Measurements from ENCODE around the gene NUP35. TPM values are rescaled to one million over a fixed set of nuclear protein-coding genes. Genes with fewer than 3 reads are reported as not detected.

NUP35 gene
- total RNA-seq, 1 experiment from 2014 or later: 25.7 TPM

DNA sequence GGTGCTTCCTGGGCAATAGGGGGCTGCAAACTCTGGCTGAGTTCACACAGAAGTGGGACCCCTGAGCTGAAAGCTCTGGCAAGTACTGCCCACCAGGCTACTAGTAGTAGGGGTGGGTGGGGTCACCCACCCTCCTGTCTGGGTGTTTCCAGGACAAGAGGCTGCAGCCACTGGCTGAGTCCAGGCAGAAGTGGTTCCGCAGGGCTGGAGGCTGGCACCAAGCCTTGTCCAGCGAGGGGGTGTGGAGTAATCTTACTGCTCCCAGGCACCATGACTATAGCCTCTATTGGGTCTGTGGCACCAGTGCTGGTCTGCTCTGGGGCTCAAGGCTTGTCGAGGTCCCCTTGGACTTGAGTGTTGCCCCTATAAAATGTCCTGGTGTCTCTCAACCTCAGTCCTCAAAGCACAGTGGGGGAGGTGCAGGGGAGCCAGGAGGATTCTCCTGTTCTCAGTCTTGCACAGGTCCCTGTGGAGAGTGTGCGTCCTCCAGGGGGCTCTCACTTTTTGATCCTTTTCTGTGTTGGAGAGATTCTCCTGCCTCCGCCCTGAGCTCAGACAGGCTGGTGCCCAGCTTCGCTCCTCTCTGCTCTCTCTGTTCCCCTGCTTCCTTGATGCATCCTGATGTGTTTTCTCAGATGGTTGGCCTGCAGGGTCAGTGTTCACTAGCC lies 48.1 kb downstream of the NUP35 start:
- Histone ChIP-seq H3K9me3 (peaks cover 5% of the 10 kb centered on the region), H3K27me3 (no peaks in the 10 kb centered on the region), H3K36me3 (peaks cover 14% of the 10 kb centered on the region), H3K4me3 (no peak overlapping the region)
- no peak for DNase-seq

DNA sequence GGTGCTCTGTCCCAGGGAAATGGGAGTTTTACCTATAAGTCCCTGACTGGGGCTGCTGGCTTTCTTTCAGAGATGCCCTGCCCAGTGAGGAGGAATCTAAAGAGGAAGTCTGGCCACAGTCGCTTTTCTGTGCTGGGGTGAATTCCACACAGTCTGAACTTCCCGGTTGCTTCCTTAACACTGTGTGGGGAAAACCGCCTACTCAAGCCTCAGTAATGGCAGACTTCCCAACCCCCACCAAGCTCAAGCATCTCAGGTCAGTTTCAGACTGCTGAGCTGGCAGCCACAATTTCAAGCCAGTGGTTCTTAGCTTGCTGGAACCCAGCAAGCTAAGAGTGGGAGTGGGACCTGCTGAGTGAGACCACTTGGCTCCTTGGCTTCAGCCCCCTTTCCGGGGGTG lies 54.9 kb downstream of the NUP35 start:
- Histone ChIP-seq H3K9me3 (peaks cover 12% of the 10 kb centered on the region), H3K4me3 (no peak overlapping the region), H3K27me3 (no peaks in the 10 kb centered on the region), H3K36me3 (peaks cover 42% of the 10 kb centered on the region)
- no peak for DNase-seq

GRCh38 chr2:183185534-183185933 lies 61.3 kb downstream of the NUP35 start:
- Histone ChIP-seq H3K27me3 (no peaks in the 10 kb centered on the region), H3K4me3 (no peak overlapping the region), H3K9me3 (peaks cover 8% of the 10 kb centered on the region; the same call in 1 of the 2 replicates), H3K36me3 (peaks cover 38% of the 10 kb centered on the region)
- DNase-seq: no peak

DNA sequence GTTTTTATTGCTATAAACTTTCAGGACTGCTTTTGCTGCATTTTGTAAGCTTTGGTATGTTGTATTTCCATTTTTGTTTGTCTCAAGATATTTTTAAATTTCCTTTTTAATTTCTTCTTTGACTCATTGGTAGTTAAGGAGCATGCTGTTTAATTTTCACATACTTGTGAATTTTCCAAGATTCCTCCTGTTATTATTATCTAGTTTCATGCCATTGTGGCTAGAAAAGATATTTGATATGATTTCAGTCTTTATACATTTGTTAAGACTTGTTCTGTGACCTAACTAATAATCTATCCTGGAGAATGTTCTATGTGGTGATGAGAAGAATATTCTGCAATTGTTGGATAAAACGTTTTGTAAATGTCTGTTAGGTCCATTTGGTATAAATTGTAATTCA lies 62.1 kb downstream of the NUP35 start:
- Histone ChIP-seq H3K27me3 (no peaks in the 10 kb centered on the region), H3K36me3 (peaks cover 39% of the 10 kb centered on the region), H3K4me3 (no peak overlapping the region), H3K9me3 (peaks cover 8% of the 10 kb centered on the region; the same call in 1 of the 2 replicates)
- no peak for DNase-seq

- peaks cover 8% of the 10 kb centered on the region; the same call in 1 of the 2 replicates for H3K9me3 ChIP-seq
- no peaks in the 10 kb centered on the region for H3K27me3 ChIP-seq
- peaks cover 38% of the 10 kb centered on the region for H3K36me3 ChIP-seq
- no peak for DNase-seq
- no peak overlapping the region for H3K4me3 ChIP-seq
Observed at GRCh38 chr2:183186766-183187165, 62.5 kb downstream of the NUP35 start.

DNA sequence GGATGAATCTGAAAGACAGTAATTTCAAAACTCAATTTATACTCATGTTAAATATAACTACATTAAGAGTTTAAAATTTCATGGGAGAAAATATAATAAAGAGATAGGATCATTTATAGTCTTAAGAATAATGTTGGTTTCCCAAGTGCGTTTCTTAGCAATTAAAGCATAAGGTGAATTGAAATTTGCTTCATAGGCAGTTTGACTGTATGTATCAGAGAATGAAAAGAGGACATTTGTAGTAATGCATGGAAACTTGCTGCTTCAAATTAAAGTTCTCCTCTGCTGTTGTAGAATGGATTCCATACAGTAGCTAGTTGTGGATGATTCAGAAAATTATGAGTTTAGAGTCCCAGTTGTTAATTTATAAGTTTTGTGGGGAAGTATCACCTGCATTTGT lies 68.1 kb downstream of the NUP35 start:
- no peaks in the 10 kb centered on the region for H3K9me3 ChIP-seq
- DNase-seq: no peak

DNA sequence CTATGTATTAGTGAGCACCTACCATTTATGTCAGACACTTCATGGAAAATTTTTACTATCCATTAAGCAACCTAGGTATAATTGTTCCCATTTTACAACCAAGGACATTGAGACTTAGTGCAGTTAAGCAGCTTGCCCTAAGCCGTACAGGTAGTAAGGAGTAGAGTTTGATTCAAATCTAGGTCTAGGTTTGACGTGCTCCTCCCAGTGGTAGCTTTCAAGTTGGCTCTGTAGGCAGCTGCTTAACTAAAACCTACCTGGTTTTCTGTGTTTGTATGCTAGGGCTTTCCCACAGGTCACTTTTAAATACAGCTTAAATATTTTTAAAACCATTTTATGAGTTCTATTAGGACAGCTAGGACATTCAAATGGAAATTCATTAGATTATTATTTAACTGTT lies 69.7 kb downstream of the NUP35 start:
- H3K36me3 ChIP-seq: peaks cover 23% of the 10 kb centered on the region
- no peak for DNase-seq
- H3K4me3 ChIP-seq: no peak overlapping the region
- no peaks in the 10 kb centered on the region for H3K9me3 ChIP-seq
- no peaks in the 10 kb centered on the region for H3K27me3 ChIP-seq

More for the DNA sequence above, 68.1 kb downstream of the NUP35 start:
- Histone ChIP-seq H3K36me3 (peaks cover 20% of the 10 kb centered on the region), H3K4me3 (no peak overlapping the region), H3K27me3 (no peaks in the 10 kb centered on the region)

- no peak for DNase-seq
- Histone ChIP-seq H3K9me3 (no peaks in the 10 kb centered on the region), H3K27me3 (no peaks in the 10 kb centered on the region), H3K36me3 (peaks cover 22% of the 10 kb centered on the region), H3K4me3 (no peak overlapping the region)
Observed at GRCh38 chr2:183195397-183195796, 71.2 kb downstream of the NUP35 start.

DNA sequence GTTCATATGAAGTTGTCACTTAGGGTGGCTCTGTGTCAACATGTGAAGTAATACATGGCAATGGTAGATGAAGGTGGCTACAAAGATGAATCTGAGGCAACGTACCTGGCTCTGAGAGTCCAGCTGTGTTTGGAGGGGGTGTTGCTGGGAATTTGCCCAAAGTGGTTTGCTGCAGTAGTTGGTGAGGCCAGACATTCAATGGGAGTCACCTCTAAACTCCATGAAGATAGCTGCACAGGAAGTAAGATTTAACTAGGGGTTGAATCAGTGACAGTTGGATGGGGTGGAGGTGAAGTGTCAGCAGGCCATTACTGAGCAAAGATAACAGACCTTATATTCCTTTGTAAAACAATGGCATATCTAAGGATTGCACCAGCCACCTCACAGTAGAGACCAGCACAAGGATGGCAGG lies 71.8 kb downstream of the NUP35 start:
- DNase-seq: no peak
- no peaks in the 10 kb centered on the region for H3K9me3 ChIP-seq
- H3K36me3 ChIP-seq: peaks cover 20% of the 10 kb centered on the region

DNA sequence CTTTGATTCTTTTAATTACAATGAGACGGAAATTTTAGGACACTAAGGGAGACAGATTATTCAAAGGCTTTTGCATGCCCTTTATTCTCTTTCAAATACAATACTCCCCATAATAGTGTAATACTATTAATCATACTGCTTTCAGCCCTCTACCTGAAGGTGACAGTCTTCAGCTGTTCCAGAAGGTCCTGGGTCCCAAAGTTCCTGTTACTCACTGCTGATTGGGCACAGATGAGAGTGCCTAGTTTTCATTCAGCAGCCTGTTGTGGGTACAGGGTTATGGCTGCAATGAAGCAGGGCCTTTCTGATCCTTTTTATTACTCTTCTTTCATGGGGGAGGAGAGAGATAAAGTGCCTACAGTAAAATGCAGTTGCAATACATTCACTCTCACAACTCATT lies 80.2 kb downstream of the NUP35 start:
- no peaks in the 10 kb centered on the region for H3K27me3 ChIP-seq
- H3K4me3 ChIP-seq: no peak overlapping the region
- H3K36me3 ChIP-seq: no peaks in the 10 kb centered on the region; the same call in none of the 2 replicates
- no peaks in the 10 kb centered on the region for H3K9me3 ChIP-seq
- no peak for DNase-seq

More for the DNA sequence above, 71.8 kb downstream of the NUP35 start:
- Histone ChIP-seq H3K4me3 (no peak overlapping the region), H3K27me3 (no peaks in the 10 kb centered on the region)

- Histone ChIP-seq H3K9me3 (no peaks in the 10 kb centered on the region), H3K27me3 (no peaks in the 10 kb centered on the region), H3K36me3 (no peaks in the 10 kb centered on the region; the same call in none of the 2 replicates), H3K4me3 (no peak overlapping the region)
- DNase-seq: no peak
Observed at GRCh38 chr2:183207110-183207509, 82.9 kb downstream of the NUP35 start.

- no peaks in the 10 kb centered on the region; the same call in none of the 2 replicates for H3K36me3 ChIP-seq
- DNase-seq: no peak
- H3K27me3 ChIP-seq: no peaks in the 10 kb centered on the region
- H3K9me3 ChIP-seq: no peaks in the 10 kb centered on the region
- no peak overlapping the region for H3K4me3 ChIP-seq
Observed at GRCh38 chr2:183209395-183210028, 85.3 kb downstream of the NUP35 start.

Other genes starting within 250 kb of the NUP35 start
- gene NCKAP1, start 86.0 kb upstream of the NUP35 start, total RNA-seq (2014; rRNA removed; shearing (Covaris generic); ENCODE audit: low replicate concordance): 106 and 287 TPM in 2 replicates
- gene DUSP19, start 45.7 kb upstream of the NUP35 start, total RNA-seq (2014; rRNA removed; shearing (Covaris generic); ENCODE audit: low replicate concordance): 0.69 and 0.86 TPM in 2 replicates